ENCODE measurements around the gene CBLB.
"Not testable (repeated sequence)": the region's sequence is repeated elsewhere in the genome, so short reads cannot be mapped to it uniquely, and the experiment has no call there.

The CBLB gene

DNA sequence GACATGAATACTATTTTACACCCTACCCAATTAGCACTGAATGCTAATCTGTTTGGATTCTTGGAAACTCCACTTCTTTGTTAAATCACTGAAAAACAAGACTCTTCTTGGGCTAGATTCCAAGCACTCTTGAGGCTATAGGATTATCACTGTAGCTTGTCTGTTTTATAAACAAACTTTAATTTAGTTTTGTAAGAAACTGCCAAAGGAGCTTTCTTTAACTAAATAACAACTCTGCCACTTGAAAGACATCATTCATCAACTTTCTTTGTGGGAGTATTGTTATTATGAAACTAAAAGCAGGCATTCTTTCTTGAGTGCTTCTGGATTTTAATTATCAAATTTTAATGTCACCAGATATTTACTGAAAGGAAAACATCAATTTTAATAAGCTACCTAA, 24.1 kb downstream of the CBLB start:
- DNase-seq: no peak

DNA sequence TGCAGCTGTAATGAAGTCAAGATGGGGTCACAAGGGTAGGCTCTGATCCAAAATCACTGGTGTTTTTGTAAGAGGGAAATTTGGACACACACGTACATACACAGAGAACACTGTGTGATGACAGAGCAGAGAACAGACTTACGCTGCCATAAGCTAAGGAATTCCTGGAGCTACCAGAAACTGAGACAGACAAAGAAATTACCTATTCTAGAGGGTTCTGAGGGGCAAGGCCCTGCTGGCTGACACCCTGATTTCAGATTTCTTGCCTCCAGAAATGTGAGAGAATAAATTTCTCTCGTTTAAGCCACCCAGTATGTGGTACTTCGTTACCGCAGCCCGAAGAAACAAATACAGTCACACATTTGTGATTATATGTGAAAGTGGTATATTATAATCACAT, 24.8 kb downstream of the CBLB start:
- DNase-seq: no peak

DNA sequence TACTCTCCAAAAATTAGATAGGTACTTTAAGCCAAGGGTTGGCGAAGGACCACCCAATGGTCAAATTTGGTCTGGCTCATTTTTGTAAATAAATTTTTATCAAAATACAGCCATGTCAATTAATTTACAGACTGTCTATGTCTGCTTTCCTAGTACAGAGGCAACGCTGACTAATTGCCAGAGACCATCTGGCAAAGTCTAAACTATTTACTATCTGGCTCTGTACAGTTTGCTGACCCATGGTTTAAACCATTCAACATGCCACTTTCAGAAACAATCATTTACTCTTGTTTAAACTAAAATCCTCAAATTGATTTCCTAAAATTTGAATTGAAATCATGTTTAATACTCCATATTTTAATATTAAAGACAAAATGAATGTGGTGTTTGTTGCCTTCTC, 25.9 kb downstream of the CBLB start:
- no peak for DNase-seq

DNA sequence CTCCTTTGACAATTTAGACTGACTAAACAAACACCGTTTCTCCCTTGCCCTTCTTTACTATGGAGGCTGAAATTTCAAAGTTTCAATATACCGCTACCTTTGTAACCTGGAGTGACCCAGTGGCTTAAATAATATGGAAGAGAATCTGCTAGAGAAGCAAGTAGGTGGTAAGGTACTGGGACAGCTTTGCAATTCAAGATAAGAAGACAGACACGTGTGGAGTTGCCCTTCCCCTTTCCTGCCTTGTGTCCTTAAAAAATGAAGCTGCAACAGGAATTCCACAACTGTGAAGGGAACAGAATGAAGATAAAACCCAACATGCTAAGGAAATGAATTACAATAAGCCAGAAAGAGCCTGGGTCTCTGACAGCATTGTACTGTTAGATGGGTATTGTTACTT, 26.4 kb downstream of the CBLB start:
- DNase-seq: no peak

DNA sequence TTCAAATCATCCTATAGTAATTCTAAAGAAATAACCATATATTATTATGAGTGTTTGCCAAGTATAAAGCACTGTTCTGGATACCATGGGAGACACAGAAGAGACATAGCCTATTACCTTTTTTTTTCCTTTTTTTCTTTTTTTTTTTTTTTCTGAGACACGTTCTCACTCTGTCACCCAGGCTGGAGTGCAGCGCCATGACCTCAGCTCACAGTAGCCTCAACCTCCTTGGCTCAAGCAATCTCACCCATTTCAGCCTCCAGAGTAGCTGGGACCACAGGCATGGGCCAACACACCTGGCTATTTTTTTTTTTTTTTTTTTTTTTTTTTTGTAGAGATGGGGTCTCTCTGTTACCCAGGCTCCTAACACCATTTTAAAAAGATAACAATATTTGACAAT, 30.9 kb downstream of the CBLB start:
- no peak for DNase-seq

DNA sequence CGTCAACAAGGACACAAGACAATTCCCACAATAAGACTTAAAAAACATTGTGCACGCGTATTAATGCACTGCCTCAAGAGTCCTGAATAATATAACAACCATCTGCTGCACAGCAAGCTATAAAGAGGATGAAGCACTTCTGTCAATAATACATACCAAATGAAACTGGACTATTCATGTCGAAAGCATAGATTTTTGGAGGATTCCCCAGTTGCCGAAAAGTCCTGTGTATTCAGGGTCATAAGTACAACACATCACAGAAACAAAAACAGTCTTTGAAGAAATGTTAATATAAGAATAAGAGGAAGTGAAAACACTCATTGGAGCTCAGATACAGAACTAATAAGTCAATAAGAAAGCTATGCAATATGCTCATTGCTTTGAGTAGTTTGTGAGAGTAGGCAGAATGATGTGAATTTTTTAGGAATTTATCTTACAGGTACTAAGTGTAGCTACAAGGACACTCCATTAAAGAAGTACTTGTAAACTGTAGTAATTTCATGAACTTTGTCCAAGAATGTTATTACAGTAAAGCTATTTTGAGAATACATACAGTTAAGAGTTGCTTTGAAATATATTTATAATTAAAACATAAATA, 31.6 kb downstream of the CBLB start:
- no peak for DNase-seq

DNA sequence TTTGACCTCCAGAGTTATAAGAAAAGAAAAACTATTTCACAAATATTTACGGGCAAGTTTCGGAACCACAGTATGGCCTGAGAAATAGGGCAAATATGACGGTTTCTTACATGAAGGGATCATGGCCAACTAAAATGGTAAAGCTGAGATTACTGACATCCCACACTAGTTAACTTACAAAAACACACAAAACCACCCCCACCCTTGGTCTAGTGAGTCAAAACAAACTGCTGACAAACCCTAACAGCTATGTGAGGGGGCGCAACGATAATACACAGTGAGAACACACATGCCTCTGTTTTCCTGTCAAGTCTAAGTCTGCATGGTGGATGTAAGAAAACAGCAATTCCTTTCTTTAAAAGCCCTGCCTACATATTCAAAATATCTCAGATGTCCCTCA, 32.3 kb downstream of the CBLB start:
- DNase-seq: no peak

DNA sequence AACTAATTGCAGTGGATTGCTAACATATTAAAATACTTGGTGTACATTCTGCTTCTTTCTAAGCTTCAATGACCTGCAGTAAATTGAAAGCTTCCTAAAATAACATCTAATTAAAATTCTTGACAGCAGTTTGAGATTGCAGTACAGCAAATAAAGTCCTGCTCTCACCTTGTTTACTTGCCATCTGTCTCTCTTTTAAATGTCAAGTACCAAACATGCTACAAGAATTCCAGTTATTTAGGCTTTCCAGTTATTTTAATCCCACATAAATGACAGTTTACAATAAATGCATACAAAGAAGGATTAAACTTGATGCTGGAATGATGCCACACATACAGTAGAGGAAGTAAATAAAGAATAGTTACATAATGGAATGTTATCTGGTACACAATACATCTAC, 33.2 kb downstream of the CBLB start:
- DNase-seq: no peak

DNA sequence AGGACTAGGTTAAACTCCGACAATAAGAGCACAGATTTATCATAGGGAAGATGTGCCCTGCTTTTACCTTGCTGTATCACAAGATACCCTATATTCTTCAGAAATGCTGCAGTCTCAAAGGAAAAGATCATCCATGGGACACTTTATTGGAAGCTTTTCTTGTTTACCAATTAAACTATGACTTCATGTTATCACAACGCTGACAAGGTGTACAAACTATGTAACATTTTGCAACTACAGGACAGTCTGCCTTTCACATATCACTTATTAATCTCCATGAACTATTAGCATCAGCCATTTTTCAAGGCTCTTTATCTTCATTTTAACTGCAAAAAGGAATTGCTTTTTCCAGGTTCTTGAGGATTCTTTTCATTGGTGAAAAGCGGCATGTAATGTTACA, 34.0 kb downstream of the CBLB start:
- DNase-seq: no peak

DNA sequence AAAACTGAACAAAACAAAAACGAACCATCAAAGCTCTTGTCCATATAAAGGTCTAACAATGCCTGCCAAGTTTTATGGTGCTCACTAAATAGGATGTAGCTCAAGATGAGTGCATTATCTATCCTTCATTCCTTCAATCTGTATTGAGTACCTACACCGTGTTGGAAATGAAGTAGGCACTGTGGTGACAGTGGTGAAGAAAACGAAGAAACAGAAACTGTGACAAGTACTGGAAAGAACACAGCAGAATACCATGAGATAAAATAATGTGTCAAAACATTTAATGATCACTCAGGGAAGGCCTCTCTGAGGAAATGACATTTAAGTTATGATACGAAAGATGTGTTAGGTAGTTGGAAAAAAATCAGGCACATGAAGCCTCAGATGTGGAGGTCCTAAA, 36.2 kb downstream of the CBLB start:
- no peak for DNase-seq

DNA sequence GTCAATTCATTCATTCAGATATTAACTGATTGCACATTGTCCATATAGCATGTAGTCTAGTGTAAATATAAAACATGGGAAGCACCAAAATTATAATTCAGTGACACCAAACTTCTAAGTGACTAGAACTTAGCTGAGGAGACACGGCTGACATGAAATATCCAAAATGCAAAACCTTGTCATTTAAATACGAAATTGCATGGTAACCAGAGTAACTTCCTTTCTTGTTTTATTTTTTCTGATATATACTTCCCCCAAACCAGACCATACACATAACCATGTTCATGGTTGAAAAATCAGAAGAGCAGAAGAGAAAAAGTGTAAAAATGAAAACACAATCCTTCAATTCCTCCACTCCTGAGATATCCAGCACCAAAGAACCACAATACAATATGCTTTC, 38.0 kb downstream of the CBLB start:
- no peak for DNase-seq

DNA sequence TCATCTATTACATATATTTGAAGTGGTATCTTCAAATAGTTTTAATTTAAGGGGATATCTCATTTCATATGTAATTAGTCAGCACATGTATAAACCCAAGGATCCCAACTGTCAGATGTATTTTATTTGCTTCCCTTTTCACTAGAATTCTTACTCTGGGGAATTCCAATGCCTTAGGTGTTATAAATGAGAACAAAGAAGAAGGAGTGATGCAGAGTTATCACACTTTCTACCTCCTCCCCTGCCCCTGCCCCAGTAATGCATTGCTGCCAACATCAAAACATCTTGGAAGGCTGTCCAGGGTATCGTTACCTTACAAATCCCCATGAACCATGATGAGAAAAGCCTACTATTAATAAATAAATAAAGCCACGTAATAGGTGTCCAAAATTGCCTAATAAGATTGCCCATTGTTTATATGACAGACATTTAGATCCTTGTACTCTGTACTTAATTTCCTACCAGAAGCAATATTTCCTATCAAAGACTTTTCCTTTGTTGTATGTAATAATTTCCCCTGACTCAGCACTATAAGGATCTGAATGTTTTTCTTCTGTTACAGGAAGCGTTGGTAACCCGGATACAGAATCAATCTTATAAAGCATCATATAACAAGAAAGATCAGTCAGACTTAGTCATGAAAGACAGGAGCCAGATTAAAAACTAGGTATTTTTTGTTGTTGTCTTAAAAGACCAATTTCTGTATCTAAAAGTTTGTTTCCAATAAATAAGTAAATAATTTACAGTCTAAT, 38.8 kb downstream of the CBLB start:
- DNase-seq: no peak

DNA sequence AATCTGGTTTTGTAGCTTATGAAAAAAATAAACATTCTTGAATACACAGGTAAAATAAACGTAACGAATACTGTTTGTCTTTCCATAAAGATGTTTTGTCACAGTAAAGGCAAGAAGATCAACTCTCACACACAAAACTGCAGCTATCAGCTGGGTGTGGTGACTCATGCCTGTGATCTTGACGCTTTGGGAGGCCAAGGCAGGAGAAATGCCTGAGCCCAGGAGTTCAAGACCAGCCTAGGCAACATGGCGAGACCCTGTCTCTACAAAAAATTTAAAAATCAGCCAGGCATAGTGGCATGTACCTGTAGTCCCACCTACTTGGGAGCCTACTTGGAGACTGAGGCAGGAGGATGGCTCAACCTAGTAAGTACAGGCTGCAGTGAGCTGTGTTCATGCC, 39.6 kb downstream of the CBLB start:
- DNase-seq: no peak

DNA sequence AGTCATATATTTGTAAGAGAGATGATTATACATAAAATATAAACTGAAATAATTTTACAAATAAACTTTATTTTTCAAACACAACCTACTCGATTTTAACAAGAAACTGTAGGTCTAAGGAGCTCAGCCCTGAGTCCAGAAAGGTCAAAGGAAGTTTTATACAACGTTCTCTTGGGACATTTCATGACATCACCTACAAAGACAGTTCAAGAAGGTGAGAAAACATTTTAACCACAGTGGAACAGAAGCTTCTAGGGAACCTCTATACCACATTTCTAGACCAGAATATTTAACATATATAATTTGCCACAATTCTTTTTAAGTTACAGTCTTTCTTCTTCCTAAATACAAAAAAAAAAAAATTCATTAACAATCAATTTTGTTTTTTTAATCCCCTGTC, 40.1 kb downstream of the CBLB start:
- no peak for DNase-seq

DNA sequence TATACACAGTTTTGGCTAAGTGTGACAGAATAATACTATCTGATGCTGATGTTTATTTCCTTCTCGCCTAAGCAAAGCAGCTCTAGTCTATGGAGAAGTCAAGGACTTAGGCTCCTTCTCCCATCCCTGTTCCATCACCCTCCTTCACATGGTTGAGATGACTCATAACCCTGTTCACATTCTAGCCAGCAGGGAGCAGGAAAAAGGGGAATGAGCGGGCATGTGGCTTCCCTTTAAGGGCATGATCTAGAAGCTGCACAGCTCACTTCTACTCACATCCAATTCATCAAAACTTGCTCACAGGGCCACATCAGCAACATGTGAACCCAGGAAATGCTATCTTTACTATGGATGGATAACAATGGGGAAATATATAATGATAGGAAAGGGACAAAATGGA, 40.9 kb downstream of the CBLB start:
- no peak for DNase-seq

DNA sequence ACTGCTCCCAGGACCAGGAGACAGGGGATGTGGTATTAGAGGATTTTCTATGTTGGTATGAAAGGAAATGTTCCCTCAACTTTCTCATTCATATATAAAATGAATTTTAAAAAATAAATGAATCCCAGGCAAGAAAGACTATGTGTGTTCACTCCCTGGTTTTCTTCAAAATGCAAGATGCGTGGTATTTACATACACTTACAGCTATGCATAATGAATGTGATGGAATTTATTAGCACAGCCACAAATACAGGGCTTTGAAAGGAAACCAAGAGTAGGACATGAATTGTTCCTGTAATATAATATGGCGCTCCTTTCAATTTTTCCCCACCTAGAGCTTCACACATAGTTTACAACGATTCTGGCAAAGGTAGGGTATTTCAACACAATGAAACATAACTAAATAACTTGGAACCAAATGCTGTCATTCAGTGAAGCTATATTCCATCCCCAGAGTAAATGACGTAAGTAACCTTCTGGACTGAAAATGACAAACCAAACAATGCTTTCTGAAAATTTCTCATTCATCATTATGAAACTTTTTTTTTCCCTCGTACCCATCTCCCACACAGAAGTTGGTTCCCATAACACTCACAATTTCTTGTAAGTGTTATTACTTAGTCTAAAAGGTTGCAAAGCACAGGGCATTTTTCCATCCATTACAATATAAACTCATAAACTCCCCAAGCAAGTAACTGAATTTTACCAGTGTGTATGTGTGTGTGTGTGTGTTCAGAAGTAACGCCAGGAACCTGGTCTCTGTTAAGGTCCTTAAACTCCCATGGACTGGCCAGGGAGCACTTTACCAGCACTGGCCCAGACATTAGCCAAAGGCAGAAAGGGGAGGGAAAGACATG, 41.8 kb downstream of the CBLB start:
- no peak for DNase-seq

DNA sequence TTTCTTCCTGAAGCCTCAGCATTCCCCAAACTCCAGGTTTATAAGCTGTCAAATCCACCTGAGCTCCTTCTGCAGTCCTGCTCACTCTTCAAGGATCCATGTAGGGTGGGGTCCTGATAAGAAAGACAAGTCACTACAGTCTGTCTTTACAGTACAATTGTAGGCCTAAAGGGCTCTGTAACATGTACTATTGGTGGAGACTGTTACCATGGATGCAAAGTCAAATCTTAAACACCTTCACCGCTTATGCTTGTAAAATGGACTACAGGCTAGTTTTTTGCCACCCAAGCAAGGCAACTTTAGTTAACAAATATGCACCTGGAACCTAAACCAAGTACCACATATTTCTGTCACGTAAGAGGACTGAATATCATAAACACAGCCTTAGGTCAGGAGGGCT, 44.7 kb downstream of the CBLB start:
- DNase-seq: no peak

DNA sequence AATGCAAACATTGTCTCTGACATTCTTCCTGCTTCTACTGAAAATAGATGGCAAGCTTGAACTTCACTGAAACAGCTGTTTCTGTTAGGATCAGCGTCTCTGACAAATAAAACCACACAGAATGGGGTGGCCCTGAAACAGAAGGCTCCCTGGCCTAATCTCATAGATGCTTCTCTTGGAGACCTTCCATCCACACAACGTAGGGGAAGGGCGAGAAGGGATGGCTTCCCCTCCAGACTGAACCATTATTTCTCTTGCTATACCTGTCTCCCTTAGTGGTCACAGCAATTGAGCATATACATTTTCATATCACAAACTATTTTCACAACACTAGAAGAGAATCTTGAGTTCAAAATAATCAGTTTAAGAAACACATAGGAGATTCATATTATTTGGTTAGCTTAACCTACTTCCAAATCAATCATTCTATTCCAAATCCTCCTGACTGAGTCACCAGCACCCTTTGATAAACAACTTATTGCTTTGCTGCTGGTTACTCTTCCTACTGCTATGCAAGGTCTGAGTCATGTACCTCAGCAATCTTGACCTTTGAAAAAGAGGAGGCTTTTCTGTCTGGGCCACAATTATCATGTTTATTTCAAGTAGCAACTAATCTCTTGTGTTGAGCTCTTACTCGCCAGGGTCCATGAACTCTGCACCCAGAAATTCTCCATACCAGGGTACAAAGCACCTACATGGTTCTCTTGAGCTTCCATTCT, 45.5 kb downstream of the CBLB start:
- DNase-seq: no peak

DNA sequence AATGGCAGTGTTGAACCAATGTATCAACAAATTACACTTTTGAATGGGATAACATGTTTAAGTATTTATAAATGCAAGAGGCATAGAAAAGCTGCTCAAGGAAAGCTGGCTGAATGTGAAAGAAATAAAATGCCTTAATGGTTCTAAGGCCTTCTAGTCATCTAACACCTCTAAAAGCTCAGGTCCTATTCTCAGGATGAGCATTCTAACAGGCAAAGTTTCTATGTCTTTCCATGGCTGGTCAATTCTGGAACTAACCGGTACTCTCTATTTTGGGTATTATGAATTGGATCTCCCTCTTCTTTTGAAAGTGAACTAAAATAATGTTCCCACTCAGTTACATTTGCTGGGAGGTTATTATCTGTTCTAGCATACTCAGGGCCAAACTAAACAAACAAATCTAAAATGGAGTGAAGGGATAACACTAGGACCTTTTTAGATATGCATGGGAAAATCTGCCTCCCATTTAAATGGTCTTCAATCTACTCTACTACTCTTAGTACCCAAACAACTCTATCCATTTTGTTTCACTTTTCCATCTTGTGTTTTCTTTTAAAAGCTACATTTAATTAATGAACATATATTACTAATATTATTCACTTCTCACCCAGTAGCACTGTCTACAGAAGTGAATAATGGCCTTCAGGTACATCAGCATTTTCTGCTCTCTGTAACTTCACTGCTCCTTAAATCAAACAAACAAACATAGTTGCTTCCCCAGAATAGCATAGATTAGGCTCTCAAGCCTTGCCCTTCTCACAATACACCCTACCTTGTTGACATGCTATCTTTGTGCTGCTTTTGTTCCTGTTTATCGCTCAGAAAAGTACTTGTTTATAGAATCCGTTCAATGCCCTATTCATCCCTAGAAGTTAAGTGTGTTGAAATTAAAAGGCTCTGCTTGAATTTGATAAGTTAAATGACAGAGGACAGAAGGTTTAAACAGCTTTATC, 46.4 kb downstream of the CBLB start:
- DNase-seq: no peak

DNA sequence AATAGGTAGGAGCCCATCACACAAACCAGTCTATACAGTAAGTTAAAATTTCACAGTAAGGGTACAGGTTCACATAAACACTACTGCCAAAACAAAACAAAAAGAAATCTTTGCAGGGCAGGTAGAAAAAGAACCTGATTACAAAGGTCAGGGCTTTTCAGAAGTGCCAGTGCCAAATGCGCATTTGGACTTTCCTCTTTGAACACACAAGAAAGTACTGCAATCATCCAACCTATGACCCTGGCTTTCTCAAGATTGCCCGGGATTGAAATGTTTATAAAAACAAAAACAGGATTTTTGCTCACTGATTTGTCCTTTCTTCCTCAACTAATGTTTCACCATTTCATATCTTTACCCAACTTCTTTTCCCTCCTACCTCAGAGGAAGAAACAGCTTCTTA, 47.4 kb downstream of the CBLB start:
- no peak for DNase-seq

DNA sequence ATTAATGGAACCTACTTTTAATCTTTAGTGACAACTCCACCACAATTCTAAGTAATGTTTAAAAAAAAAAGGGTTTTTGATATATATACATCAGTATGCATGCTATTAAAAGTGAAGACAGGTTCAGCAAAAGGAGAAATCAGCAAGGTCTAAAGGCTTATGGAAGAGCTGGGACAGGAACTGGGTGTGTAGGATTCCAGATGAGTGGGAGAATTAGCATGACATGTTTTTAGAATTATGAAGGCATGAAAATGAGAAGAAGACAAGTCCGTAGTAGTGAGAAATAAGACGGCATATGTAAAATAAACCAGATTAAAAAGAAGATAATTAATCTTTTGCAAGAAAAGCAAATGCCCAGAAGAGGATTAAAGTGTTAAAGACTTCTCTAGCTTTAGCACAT, 52.0 kb downstream of the CBLB start:
- DNase-seq: no peak

DNA sequence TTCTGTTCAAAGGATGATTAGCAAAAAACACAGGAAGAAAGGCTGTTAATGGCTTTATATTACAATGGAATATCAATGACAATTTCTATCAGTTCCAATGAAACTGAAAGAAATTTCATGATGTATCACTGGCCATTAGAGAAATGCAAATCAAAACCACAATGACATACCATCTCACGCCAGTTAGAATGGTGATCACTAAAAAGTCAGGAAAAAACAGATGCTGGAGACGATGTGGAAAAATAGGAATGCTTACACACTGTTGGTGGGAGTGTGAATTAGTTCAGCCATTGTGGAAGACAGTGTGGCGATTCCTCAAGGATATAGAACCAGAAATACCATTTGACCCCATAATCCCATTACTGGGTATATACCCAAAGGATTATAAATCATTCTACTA, 53.5 kb downstream of the CBLB start:
- not testable (repeated sequence) for DNase-seq

Measured in effector CD8-positive, alpha-beta T cell (primary cell).